HepG2 (cell line): Measurements from ENCODE around the gene SYNJ2. TPM values are rescaled to one million over a fixed set of nuclear protein-coding genes. Genes with fewer than 3 reads are reported as not detected.
A peak's percentile ranks its signal among the peaks of the same experiment; 100 is the strongest.

Source experiments
- ATAC-seq: fragments of 200-7000 bp; cut with Tn5 transposase; 3 replicates; pipeline ENCODE4 v1.9.1; 2020; ENCODE audit warnings: mild to moderate bottlenecking, moderate library complexity
- BruUV-seq: library from RNA; stranded (reverse); fragments of 400-500 nt; replicated peaks from 2 replicates; lab custom pipeline; 2021; lab: Mats Ljungman, UMichigan
- CTCF ChIA-PET: fragments of 300-600 bp; formaldehyde crosslinking; extraction: SDS; loops from one replicate; lab custom pipeline; 2021; ENCODE audit warnings: low total read pairs, inconsistent platforms, low intra/inter-chr PET ratio; lab: Yijun Ruan, JAX
- POLR2A ChIA-PET: fragments of 350-600 bp; sonication (Branson Sonifier 250); formaldehyde crosslinking; loops from one replicate; lab custom pipeline; 2020; ENCODE audit warnings: antibody characterized with exemption, inconsistent platforms; lab: Yijun Ruan, JAX
- DNase-seq: peaks from one replicate; pipeline ENCODE4 v3.0.0-alpha.2; 2015; ENCODE audit warnings: low spot score
- FAIRE-seq: peaks from 3 replicates; lab custom pipeline; 2011; peaks lifted over from hg19 to GRCh38; lab: Jason Lieb, UNC
- H2AFZ ChIP-seq: one replicate; pipeline ENCODE4 v1.6.1; 2011; ENCODE audit warnings: low read length, inconsistent platforms
- H3K27ac ChIP-seq: fragments of 300-600 bp; 3 replicates; pipeline ENCODE4 v1.8.0; 2011; ENCODE audit warnings: mixed run types, mild to moderate bottlenecking, mixed read lengths, low read length, inconsistent platforms; ENCODE audit not compliant: insufficient read depth; ENCODE audit errors: extremely low read length
- H3K27me3 ChIP-seq, 2 experiments: fragments of 200-600 bp in 1 of 2; 2 replicates in 1 of 2; 3 replicates in 1 of 2; pipeline versions ENCODE4 v1.6.0 to v1.8.0; 2011; ENCODE audit warnings: low read length in 2 of 2, mild to moderate bottlenecking in 2 of 2, moderate library complexity in 2 of 2, inconsistent platforms in 1 of 2; ENCODE audit not compliant: insufficient read depth in 2 of 2, control insufficient read depth in 1 of 2
- H3K36me3 ChIP-seq, 2 experiments: fragments of 200-600 bp in 1 of 2; replicated peaks in 1 of 2; 2 replicates in 1 of 2; 3 replicates in 1 of 2; pipeline versions ENCODE4 v1.5.1 to v1.8.0; 2011; ENCODE audit warnings: low read length in 2 of 2, inconsistent platforms in 1 of 2; ENCODE audit not compliant: insufficient read depth in 2 of 2, control insufficient read depth in 1 of 2
- H3K4me1 ChIP-seq: 2 replicates; pipeline ENCODE4 v1.5.1; 2012; ENCODE audit warnings: low read length, inconsistent platforms; ENCODE audit not compliant: insufficient read depth
- H3K4me2 ChIP-seq: 2 replicates; pipeline ENCODE4 v1.6.0; 2011; ENCODE audit warnings: low read depth, low read length, inconsistent platforms
- H3K4me3 ChIP-seq, 3 experiments: fragments of 200-600 bp in 1 of 3; sonication (generic), shearing (Covaris generic) in 1 of 3; replicated peaks in 1 of 3; 2 replicates each; pipeline ENCODE4 v1.5.1; 2011 to 2016; ENCODE audit warnings: low read length in 3 of 3, inconsistent platforms in 2 of 3, low read depth in 2 of 3, mild to moderate bottlenecking in 2 of 3, control low read depth in 1 of 3, mixed read lengths in 1 of 3; ENCODE audit not compliant: insufficient read depth in 1 of 3
- H3K79me2 ChIP-seq: one replicate; pipeline ENCODE4 v1.6.1; 2011; ENCODE audit warnings: low read length, inconsistent platforms; ENCODE audit not compliant: insufficient read depth
- H3K9ac ChIP-seq: 2 replicates; pipeline ENCODE4 v1.6.0; 2011; ENCODE audit warnings: mild to moderate bottlenecking, low read depth, low read length, inconsistent platforms; ENCODE audit not compliant: insufficient read depth
- H3K9me3 ChIP-seq: 2 replicates; pipeline ENCODE4 v1.5.1; 2012; ENCODE audit warnings: mild to moderate bottlenecking, low read length
- H4K20me1 ChIP-seq: 2 replicates; pipeline ENCODE4 v1.6.0; 2011; ENCODE audit warnings: inconsistent platforms, mild to moderate bottlenecking, low read length, moderate library complexity; ENCODE audit not compliant: insufficient read depth
- FOXK1 ChIP-seq: sonication (generic); formaldehyde crosslinking; IDR thresholded peaks from 2 replicates; pipeline ENCODE4 v1.4.0; 2020; ENCODE audit warnings: low read depth, missing genetic modification reagents, borderline replicate concordance
- HBP1 ChIP-seq: IDR thresholded peaks from 2 replicates; pipeline ENCODE4 v1.6.1; 2016; ENCODE audit warnings: low read depth, control low read depth
- JUNB ChIP-seq: sonication (generic); formaldehyde crosslinking; IDR thresholded peaks from 2 replicates; pipeline ENCODE4 v1.8.0; 2022; ENCODE audit warnings: missing genetic modification reagents, mild to moderate bottlenecking, borderline replicate concordance
- JUND ChIP-seq: sonication (generic); formaldehyde crosslinking; IDR thresholded peaks from 2 replicates; pipeline ENCODE4 v1.8.0; 2022; ENCODE audit warnings: mild to moderate bottlenecking, missing genetic modification reagents
- MXD1 ChIP-seq: sonication (generic); formaldehyde crosslinking; IDR thresholded peaks from 2 replicates; pipeline ENCODE4 v1.4.0; 2020; ENCODE audit warnings: mild to moderate bottlenecking, missing genetic modification reagents
- ONECUT2 ChIP-seq: sonication (generic); formaldehyde crosslinking; IDR thresholded peaks from 2 replicates; pipeline ENCODE4 v1.4.0; 2020; ENCODE audit warnings: missing genetic modification reagents
- PCBP1 ChIP-seq: fragments of 200-400 bp; formaldehyde crosslinking; IDR thresholded peaks from 2 replicates; pipeline ENCODE4 v1.6.1; 2017; ENCODE audit warnings: mild to moderate bottlenecking, low read depth, low read length, borderline replicate concordance
- ZFP37 ChIP-seq: sonication (generic); formaldehyde crosslinking; IDR thresholded peaks from 2 replicates; pipeline ENCODE4 v1.4.0; 2020; ENCODE audit warnings: missing genetic modification reagents, borderline replicate concordance
- ZHX1 ChIP-seq: sonication (generic); formaldehyde crosslinking; IDR thresholded peaks from 2 replicates; pipeline ENCODE4 v1.8.1; 2022; ENCODE audit warnings: low read depth, mild to moderate bottlenecking, missing genetic modification reagents
- ZNF281 ChIP-seq: sonication (generic); formaldehyde crosslinking; IDR thresholded peaks from 2 replicates; pipeline ENCODE4 v1.4.0; 2020; ENCODE audit warnings: missing genetic modification reagents, borderline replicate concordance
- ZNF337 ChIP-seq: sonication (generic); formaldehyde crosslinking; IDR thresholded peaks from 2 replicates; pipeline ENCODE4 v1.5.1; 2020; ENCODE audit warnings: missing genetic modification reagents, low read depth, mild to moderate bottlenecking, borderline replicate concordance
- ZNF382 ChIP-seq: sonication (generic); formaldehyde crosslinking; IDR thresholded peaks from 2 replicates; pipeline ENCODE4 v1.5.0; 2020; ENCODE audit warnings: missing genetic modification reagents, mild to moderate bottlenecking, borderline replicate concordance
- ZNF546 ChIP-seq: sonication (generic); formaldehyde crosslinking; conservative IDR thresholded peaks from 2 replicates; pipeline ENCODE4 v1.8.1; 2023; ENCODE audit warnings: mild to moderate bottlenecking, missing genetic modification reagents
- ZNF652 ChIP-seq: IDR thresholded peaks from 2 replicates; pipeline ENCODE4 v1.6.1; 2016; ENCODE audit warnings: low read depth, borderline replicate concordance
- WGBS: methylation state at CpG from one replicate; pipeline ENCODE4 v1.1.6; 2017; ENCODE audit warnings: low lambda C conversion rate; 5-methylcytosine and 5-hydroxymethylcytosine counted together
- in situ Hi-C: cut with HindIII; loops from 2 replicates; pipeline ENCODE4 v1.10.0; 2017; ENCODE audit warnings: low pct_unique_long_range_greater_than_20kb; ENCODE audit not compliant: extremely low pct_ligation_motif_present
- intact Hi-C: fragments of 100-400 bp; cut with micrococcal nuclease; formaldehyde crosslinking; loops from one replicate; pipeline ENCODE4 v1.10.0; 2022; ENCODE audit not compliant: unreplicated experiment
- polyA plus RNA-seq, 8 experiments: library from polyadenylated mRNA; depleted of rRNA in 3 of 8; stranded (reverse) in 7 of 8; unstranded in 1 of 8; fragments of >200 nt; fragmentation: Illumina TruSeq in 4 of 8; extraction: Trizol in 4 of 8; gene quantifications; 2 replicates each; pipeline versions ENCODE4 v1.2.1 to v1.2.3, GENCODE V29; 2011 to 2016; ENCODE audit warnings: low read depth in 4 of 8, missing spikeins in 1 of 8, mixed read lengths in 1 of 8; ENCODE audit not compliant: insufficient read depth in 1 of 8
- total RNA-seq, 5 experiments: library from RNA; depleted of rRNA; stranded (reverse); fragments of >200 nt; fragmentation: Illumina TruSeq; extraction: Trizol; gene quantifications; 2 replicates each; pipeline ENCODE4 v1.2.3, GENCODE V29; 2016; ENCODE audit warnings: low read depth in 1 of 5

Gene SYNJ2
- total and polyA plus RNA-seq, 2 of the 13 experiments (the other 11 are each of a cell fraction or from before 2014, with no cell fraction given): 39.1 to 57.6 TPM

- in situ Hi-C loops: no loop called here
- Histone ChIP-seq H3K27ac (peak overlapping the region; percentile 99), H3K4me1 (peaks cover 79% of the 10 kb centered on the region), H3K4me2 (peak overlapping the region; percentile 48; the same call in 1 of the 2 replicates), H3K79me2 (peaks cover 85% of the 10 kb centered on the region), H3K9ac (peak overlapping the region; percentile 59), H3K4me3 (no peak overlapping the region), H3K9me3 (no peaks in the 10 kb centered on the region), H2AFZ (no peak overlapping the region), H3K27me3 (no peaks in the 10 kb centered on the region), H4K20me1 (no peaks in the 10 kb centered on the region), H3K36me3 (peaks cover 17 to 34% of the 10 kb centered on the region in 2 experiments)
- CTCF ChIA-PET: no interaction called here
- intact Hi-C loops: no loop called here
- no peak for FAIRE-seq
- 70% methylated on average over 4 of the region's 4 CpGs for WGBS
- no TSS peak for BruUV-seq
- POLR2A ChIA-PET: interaction anchor here (1.0 to 11.3 kb wide), 14 partner anchors 8 to 61 kb away, joined by 3 to 345 read pairs (median 8); partner anchors contain the start of gene SYNJ2
- no peak for DNase-seq
- no peak for ATAC-seq
- no peak for TF ChIP-seq ZNF382 (CRISPR knock-in tag)
- TF ChIP-seq ZHX1 (CRISPR knock-in tag): no peak
- no peak for TF ChIP-seq JUNB (CRISPR knock-in tag)
- TF ChIP-seq FOXK1 (CRISPR knock-in tag): peak; percentile 47; the same call in 1 of the 2 replicates
- TF ChIP-seq PCBP1: no peak
- TF ChIP-seq ZNF652 (CRISPR knock-in tag): no peak; the same call in 1 of the 2 replicates
- TF ChIP-seq MXD1 (CRISPR knock-in tag): no peak
- no peak for TF ChIP-seq HBP1 (CRISPR knock-in tag)
- TF ChIP-seq ZNF281 (CRISPR knock-in tag): no peak
- no peak for TF ChIP-seq ZFP37 (CRISPR knock-in tag)
- no peak for TF ChIP-seq ZNF546 (CRISPR knock-in tag)
- 0 out of 2 replicates have a peak, but pooled peaks have one; percentile 13 for TF ChIP-seq JUND (CRISPR knock-in tag)
- no peak for TF ChIP-seq ZNF337 (CRISPR knock-in tag)
- TF ChIP-seq ONECUT2: peak; percentile 72; the same call in 1 of the 2 replicates
Measured at GRCh38 chr6:158013904-158014504, 32.3 kb downstream of the SYNJ2 start.
